A673 (cell line): ENCODE measurements around the gene ACER1.
"Not testable (repeated sequence)": the region's sequence is repeated elsewhere in the genome, so short reads cannot be mapped to it uniquely, and the experiment has no call there.

Experiments
- EZH2 ChIP-seq: fragments of 200-600 bp; sonication (generic); IDR thresholded peaks from 2 replicates; pipeline ENCODE4 v1.6.1; 2017; ENCODE audit warnings: borderline replicate concordance, low read depth, mild to moderate bottlenecking, mixed read lengths, antibody characterized with exemption, low read length; ENCODE audit not compliant: poor library complexity, severe bottlenecking
- TF ChIP-seq, protein P1 (sequence below): fragments of 300-800, 200-600 bp; sonication (generic); conservative IDR thresholded peaks from 2 replicates; pipeline ENCODE4 v1.5.1; 2017; ENCODE audit warnings: low read depth, mild to moderate bottlenecking, antibody characterized with exemption, low read length, moderate library complexity, mixed read lengths

DNA sequence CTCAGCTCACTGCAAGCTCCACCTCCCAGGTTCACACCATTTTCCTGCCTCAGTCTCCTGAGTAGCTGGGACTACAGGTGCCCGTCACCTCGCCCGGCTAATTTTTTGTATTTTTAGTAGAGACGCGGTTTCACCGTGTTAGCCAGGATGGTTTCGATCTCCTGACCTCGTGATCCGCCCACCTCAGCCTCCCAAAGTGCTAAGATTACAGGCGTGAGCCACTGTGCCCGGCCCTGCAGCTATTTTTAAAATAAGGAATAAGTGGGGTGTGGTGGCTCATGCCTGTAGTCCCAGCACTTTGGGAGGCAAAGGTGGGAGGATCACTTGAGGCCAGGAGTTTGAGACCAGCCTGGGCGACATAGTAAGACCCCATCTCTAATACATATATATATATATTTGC lies 27.0 kb upstream of the ACER1 start:
- TF ChIP-seq, protein P1, sequence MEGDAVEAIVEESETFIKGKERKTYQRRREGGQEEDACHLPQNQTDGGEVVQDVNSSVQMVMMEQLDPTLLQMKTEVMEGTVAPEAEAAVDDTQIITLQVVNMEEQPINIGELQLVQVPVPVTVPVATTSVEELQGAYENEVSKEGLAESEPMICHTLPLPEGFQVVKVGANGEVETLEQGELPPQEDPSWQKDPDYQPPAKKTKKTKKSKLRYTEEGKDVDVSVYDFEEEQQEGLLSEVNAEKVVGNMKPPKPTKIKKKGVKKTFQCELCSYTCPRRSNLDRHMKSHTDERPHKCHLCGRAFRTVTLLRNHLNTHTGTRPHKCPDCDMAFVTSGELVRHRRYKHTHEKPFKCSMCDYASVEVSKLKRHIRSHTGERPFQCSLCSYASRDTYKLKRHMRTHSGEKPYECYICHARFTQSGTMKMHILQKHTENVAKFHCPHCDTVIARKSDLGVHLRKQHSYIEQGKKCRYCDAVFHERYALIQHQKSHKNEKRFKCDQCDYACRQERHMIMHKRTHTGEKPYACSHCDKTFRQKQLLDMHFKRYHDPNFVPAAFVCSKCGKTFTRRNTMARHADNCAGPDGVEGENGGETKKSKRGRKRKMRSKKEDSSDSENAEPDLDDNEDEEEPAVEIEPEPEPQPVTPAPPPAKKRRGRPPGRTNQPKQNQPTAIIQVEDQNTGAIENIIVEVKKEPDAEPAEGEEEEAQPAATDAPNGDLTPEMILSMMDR: not testable (repeated sequence)
- not testable (repeated sequence) for TF ChIP-seq EZH2
